Activated CD8-positive, alpha-beta memory T cell treated with anti-CD3 and anti-CD28 coated beads, Interleukin-2, amount 50 U/mL, for 1 hour (primary cell): Measurements from ENCODE around the gene SCN2B.

Source experiments
- DNase-seq: peaks from one replicate; pipeline ENCODE4 v3.0.0-alpha.2; 2020; ENCODE audit errors: extremely low read depth

The SCN2B gene

DNA sequence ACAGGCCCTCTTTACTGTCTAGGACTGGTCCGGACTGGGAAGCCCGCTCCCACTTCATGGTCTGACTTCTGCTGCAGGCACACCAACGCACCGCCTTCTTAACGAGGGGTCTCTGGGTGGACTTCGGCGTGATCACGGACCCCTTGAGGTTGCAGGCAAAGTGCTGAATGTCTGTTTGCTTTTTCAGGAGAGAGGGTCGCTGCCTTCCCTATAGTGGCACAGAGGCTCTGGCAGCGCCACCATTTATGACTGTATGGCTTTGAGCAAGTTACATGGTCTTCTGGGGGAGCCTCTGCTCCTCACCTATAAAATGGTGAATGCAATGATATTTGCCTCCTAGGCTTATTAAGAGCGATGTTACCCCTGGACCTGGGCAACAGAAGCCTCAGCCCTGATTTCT, 22.5 kb downstream of the SCN2B start:
- DNase-seq, result no peak

- DNase-seq, result no peak
These were observed 22.9 kb downstream of the SCN2B start for GRCh38 chr11:118153516-118153915.

- DNase-seq, result no peak
These were observed 23.6 kb downstream of the SCN2B start, which contains the start of gene SCN4B for GRCh38 chr11:118152552-118153471. TSS of gene SCN4B (minus strand) at chr11:118152823. CDS start at chr11:118152673, 150 bp downstream.

DNA sequence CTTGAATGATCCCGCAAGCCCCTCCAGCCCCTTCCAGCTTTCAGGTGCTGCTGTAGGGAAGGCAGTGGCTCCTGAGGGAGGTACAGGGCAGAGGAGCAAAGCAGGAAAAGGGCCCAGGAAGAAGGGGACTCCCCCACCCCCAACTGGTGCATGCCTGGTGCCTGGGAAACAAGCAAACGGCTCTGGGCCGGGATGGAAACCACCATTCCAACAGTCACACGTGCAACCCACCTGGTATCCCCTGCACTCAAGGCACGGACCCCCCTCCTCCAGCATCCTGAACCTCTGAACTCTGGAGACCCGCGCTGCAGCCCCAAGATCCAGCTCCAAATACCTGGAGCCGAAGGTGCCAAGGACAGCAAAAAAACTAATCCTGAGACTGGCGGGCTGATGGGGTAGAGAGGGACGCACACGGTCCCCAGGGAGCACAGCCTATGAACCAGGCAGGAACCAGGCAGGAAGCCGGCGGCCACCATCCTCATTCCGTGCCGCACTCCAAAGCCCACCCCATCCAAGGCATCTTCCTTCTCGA, 24.4 kb downstream of the SCN2B start:
- no peak for DNase-seq

DNA sequence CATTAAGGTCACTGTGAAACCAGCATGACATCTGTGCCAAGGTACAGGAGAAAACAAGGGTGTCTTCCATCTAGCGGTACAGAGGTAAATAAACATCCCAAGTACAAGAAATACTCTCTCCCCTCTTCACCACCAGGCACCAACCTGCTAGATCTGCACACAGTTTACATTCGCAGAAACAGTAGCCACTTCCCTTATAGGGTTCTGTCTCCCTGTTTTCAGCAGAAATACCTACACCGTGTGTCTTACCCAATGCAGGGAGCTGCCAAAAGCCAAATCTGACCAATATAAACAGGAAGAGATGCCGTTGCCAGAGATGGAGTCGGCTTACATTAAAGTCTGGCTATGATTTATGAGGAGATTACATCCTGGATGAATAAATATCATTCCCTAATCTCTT, 25.0 kb downstream of the SCN2B start:
- no peak for DNase-seq

GRCh38 chr11:118149493-118149892, 26.9 kb downstream of the SCN2B start:
- no peak for DNase-seq

GRCh38 chr11:118148856-118149255, 27.6 kb downstream of the SCN2B start:
- no peak for DNase-seq

GRCh38 chr11:118148240-118148639, 28.2 kb downstream of the SCN2B start:
- no peak for DNase-seq

DNA sequence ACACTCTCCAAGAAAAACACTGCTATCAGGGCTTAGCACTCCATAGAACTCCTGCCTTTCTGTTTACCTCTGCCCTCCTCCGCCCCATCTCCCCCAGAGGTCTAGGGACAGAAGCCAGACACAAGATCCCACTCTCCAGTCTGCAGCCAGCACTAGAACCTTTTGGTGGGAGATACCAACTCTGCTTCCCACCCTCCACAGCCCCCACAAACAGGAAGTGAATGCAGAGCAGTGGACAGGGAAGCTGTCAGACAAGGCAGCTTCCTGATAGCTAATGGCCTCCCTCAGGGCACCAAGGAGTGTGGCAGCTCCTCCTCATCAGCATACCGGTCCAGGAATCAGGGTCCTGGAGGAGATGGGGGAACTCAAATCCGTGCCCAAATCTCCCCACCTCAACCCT, 28.9 kb downstream of the SCN2B start:
- no peak for DNase-seq

GRCh38 chr11:118146554-118146953, 29.9 kb downstream of the SCN2B start:
- no peak for DNase-seq

GRCh38 chr11:118145285-118146227, 30.9 kb downstream of the SCN2B start:
- DNase-seq, result peak; percentile 51

- DNase-seq, result no peak
These were observed 31.9 kb downstream of the SCN2B start for GRCh38 chr11:118144301-118145268.

GRCh38 chr11:118143661-118144185, 32.7 kb downstream of the SCN2B start:
- no peak for DNase-seq

- no peak for DNase-seq
These were observed 33.6 kb downstream of the SCN2B start for GRCh38 chr11:118142809-118143208.

- no peak for DNase-seq
These were observed 34.4 kb downstream of the SCN2B start for GRCh38 chr11:118142081-118142480.

GRCh38 chr11:118139578-118139977, 36.9 kb downstream of the SCN2B start:
- DNase-seq, result no peak

DNA sequence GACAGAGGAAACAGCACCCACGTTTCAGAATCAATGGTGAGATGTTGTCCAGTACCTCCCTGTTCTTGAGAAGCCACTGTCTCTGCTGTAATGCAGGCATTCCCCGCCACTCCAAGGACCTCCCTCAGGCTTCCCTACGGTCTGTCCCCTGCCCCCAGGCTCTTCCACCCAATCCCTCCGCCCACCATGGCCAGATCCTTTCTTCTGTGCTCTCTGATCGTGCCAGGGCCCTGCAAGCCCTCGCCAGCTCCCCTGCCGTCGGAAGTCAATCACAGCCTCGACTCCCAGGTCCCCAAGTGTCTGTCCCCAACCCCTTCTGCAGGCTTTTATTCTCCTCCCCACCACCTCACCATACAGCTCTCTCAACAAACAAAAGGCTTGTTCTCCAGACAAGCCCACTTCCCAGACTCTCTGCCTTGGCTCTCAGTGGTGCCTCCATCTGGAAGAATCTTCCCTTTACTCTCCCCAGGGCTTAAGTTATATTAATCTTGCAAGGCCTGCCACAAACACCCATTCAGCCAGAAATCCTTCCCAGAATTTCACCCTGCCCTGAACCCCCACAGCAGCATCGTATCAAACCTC, 37.5 kb downstream of the SCN2B start:
- no peak for DNase-seq

GRCh38 chr11:118136801-118137200, 39.6 kb downstream of the SCN2B start:
- no peak for DNase-seq

GRCh38 chr11:118136341-118136740, 40.1 kb downstream of the SCN2B start:
- no peak for DNase-seq

GRCh38 chr11:118135796-118136165, 40.7 kb downstream of the SCN2B start:
- no peak for DNase-seq
